B cell (primary cell): ENCODE measurements around the gene NFIB. TPM values are rescaled to one million over a fixed set of nuclear protein-coding genes. Genes with fewer than 3 reads are reported as not detected.

ENCODE experiments used
- ATAC-seq: fragments of 200-7000 bp; cut with Tn5 transposase; one replicate; pipeline ENCODE4 v1.10.0; 2021; ENCODE audit warnings: low read depth, mild to moderate bottlenecking, moderate number of reproducible peaks, moderate library complexity
- CTCF ChIA-PET: fragments of 350-600 bp; sonication (Branson Sonifier 250); formaldehyde crosslinking; loops from one replicate; lab custom pipeline; 2021; ENCODE audit warnings: antibody characterized with exemption, inconsistent platforms; lab: Charles Lee
- POLR2A ChIA-PET: fragments of 350-600 bp; sonication (Branson Sonifier 250); formaldehyde crosslinking; loops from one replicate; lab custom pipeline; 2021; ENCODE audit warnings: antibody characterized with exemption; lab: Charles Lee
- DNase-seq: peaks from one replicate; pipeline ENCODE4 v3.0.0; 2013
- H2AFZ ChIP-seq: 2 replicates; pipeline ENCODE4 v1.6.1; 2012; ENCODE audit warnings: mild to moderate bottlenecking, low read depth, low read length; ENCODE audit not compliant: insufficient read depth, poor library complexity, severe bottlenecking
- H3K27ac ChIP-seq, 2 donors: 1 replicate in 1 of 2; 2 replicates in 1 of 2; pipeline ENCODE4 v1.5.1; 2012 to 2013; ENCODE audit warnings: low read length in 2 of 2, mild to moderate bottlenecking in 2 of 2, moderate library complexity in 1 of 2
- H3K27me3 ChIP-seq, 4 experiments: fragments of 200-600 bp in 1 of 4; sonication (generic) in 1 of 4; replicated peaks in 1 of 4; 1 replicate in 2 of 4; 2 replicates in 2 of 4; pipeline versions ENCODE4 v1.6.1 to v1.7.0; 2013 to 2016; ENCODE audit warnings: low read length in 3 of 4, mild to moderate bottlenecking in 2 of 4, mixed read lengths in 1 of 4, moderate library complexity in 1 of 4; ENCODE audit not compliant: insufficient read depth in 4 of 4, control insufficient read depth in 3 of 4; ENCODE audit errors: control extremely low read depth in 1 of 4
- H3K36me3 ChIP-seq, 2 experiments: replicated peaks in 1 of 2; 1 replicate in 1 of 2; 2 replicates in 1 of 2; pipeline versions ENCODE4 v1.6.1 to v1.7.1; 2013; ENCODE audit warnings: low read length in 1 of 2; ENCODE audit not compliant: insufficient read depth in 2 of 2, control insufficient read depth in 1 of 2; ENCODE audit errors: control extremely low read depth in 1 of 2, extremely low read depth in 1 of 2
- H3K4me1 ChIP-seq, 2 donors: fragments of 200-600 bp in 1 of 2; sonication (generic) in 1 of 2; 1 replicate in 1 of 2; 2 replicates in 1 of 2; pipeline versions ENCODE4 v1.5.1 to v1.6.1; 2013 to 2017; ENCODE audit warnings: low read length in 2 of 2; ENCODE audit not compliant: control insufficient read depth in 2 of 2, insufficient read depth in 2 of 2
- H3K4me2 ChIP-seq: replicated peaks from 2 replicates; pipeline ENCODE3; 2012; ENCODE audit warnings: mild to moderate bottlenecking, low read depth, low read length; ENCODE audit not compliant: poor library complexity, severe bottlenecking
- H3K4me3 ChIP-seq, 5 experiments: fragments of 200-600 bp in 1 of 5; sonication (generic) in 1 of 5; 1 replicate in 3 of 5; 2 replicates in 2 of 5; pipeline versions ENCODE4 v1.5.1 to v1.7.0; 2011 to 2016; ENCODE audit warnings: low read length in 4 of 5, mild to moderate bottlenecking in 4 of 5, low read depth in 2 of 5, control low read depth in 1 of 5, moderate library complexity in 1 of 5; ENCODE audit not compliant: insufficient read depth in 1 of 5; ENCODE audit errors: control extremely low read depth in 1 of 5, extremely low read depth in 1 of 5
- H3K79me2 ChIP-seq: fragments of 200-600 bp; sonication (generic); one replicate; pipeline ENCODE4 v1.6.0; 2016; ENCODE audit warnings: low read length; ENCODE audit not compliant: control insufficient read depth, insufficient read depth
- H3K9ac ChIP-seq: fragments of 200-600 bp; sonication (generic); 2 replicates; pipeline ENCODE4 v1.6.1; 2017; ENCODE audit warnings: mild to moderate bottlenecking, low read length, moderate library complexity
- H3K9me3 ChIP-seq, 3 donors: one replicate each; pipeline versions ENCODE4 v1.6.1 to v1.7.1; 2013; ENCODE audit warnings: low read length in 2 of 3; ENCODE audit not compliant: control insufficient read depth in 2 of 3, insufficient read depth in 1 of 3; ENCODE audit errors: control extremely low read depth in 1 of 3
- H4K20me1 ChIP-seq: 2 replicates; pipeline ENCODE4 v1.6.0; 2012; ENCODE audit warnings: mild to moderate bottlenecking, low read length; ENCODE audit not compliant: insufficient read depth, control insufficient read depth, poor library complexity, severe bottlenecking
- H3K27ac Mint-ChIP-seq: one replicate; pipeline ENCODE4 v1.8.0; 2021; ENCODE audit warnings: mixed read lengths
- H3K27me3 Mint-ChIP-seq: one replicate; pipeline ENCODE4 v1.8.0; 2021; ENCODE audit warnings: mixed read lengths
- H3K4me1 Mint-ChIP-seq: one replicate; pipeline ENCODE4 v1.8.0; 2021; ENCODE audit warnings: mixed read lengths
- H3K4me3 Mint-ChIP-seq: one replicate; pipeline ENCODE4 v1.8.0; 2021; ENCODE audit warnings: mixed read lengths
- H3K9me3 Mint-ChIP-seq: one replicate; pipeline ENCODE4 v1.8.0; 2022; ENCODE audit warnings: mixed read lengths; ENCODE audit not compliant: insufficient read depth
- CTCF ChIP-seq: fragments of 200-600 bp; IDR thresholded peaks from one replicate; pipeline ENCODE4 v1.8.0; 2022; ENCODE audit warnings: antibody characterized with exemption, mild to moderate bottlenecking
- EZH2 ChIP-seq: IDR thresholded peaks from 2 replicates; pipeline ENCODE4 v1.6.1; 2012; ENCODE audit warnings: borderline replicate concordance, low read depth, mild to moderate bottlenecking, moderate library complexity, low read length; ENCODE audit not compliant: insufficient read depth, poor library complexity, severe bottlenecking
- WGBS: methylation state at CpG from one replicate; pipeline ENCODE4 v1.1.5; 2013; ENCODE audit warnings: missing lambda C conversion rate; ENCODE audit not compliant: insufficient coverage; 5-methylcytosine and 5-hydroxymethylcytosine counted together
- intact Hi-C: fragments of 100-400 bp; cut with micrococcal nuclease; formaldehyde crosslinking; loops from one replicate; pipeline ENCODE4 v1.10.0; 2022
- polyA plus RNA-seq: library from polyadenylated mRNA; depleted of rRNA; stranded (reverse); fragments of >200 nt; gene quantifications from 2 replicates; pipeline ENCODE4 v1.2.3, GENCODE V29; 2012
- total RNA-seq, 2 donors: library from RNA; stranded (reverse); fragments of 120-200 nt in 1 of 2; gene quantifications; 1 replicate in 1 of 2; 2 replicates in 1 of 2; pipeline versions ENCODE4 v1.2.3 to v1.2.4, GENCODE V29; 2013 to 2022

Gene NFIB
- total and polyA plus RNA-seq, 2 donors (not counting 1 experiment from before 2014, with no cell fraction given) = not detected

- CTCF ChIA-PET = no interaction called here
- H3K4me1 ChIP-seq = no peaks in the 10 kb centered on the region
Observed at GRCh38 chr9:14099737-14100136, 214.2 kb downstream of the NFIB start.

More at GRCh38 chr9:14099737-14100136, 214.2 kb downstream of the NFIB start:
- ATAC-seq (no peak), DNase-seq (no peak)
- H4K20me1 ChIP-seq = no peaks in the 10 kb centered on the region
- intact Hi-C loops = no loop called here
- H3K4me2 ChIP-seq = no peak overlapping the region
- POLR2A ChIA-PET = no interaction called here
- Mint-ChIP-seq H3K4me3 (no peak overlapping the region), H3K27me3 (no peaks in the 10 kb centered on the region), H3K4me1 (no peaks in the 10 kb centered on the region), H3K27ac (no peak overlapping the region), H3K9me3 (no peaks in the 10 kb centered on the region)
- H2AFZ ChIP-seq = no peak overlapping the region
- H3K36me3 ChIP-seq = no peaks in the 10 kb centered on the region
- H3K4me3 ChIP-seq = no peak overlapping the region
- H3K79me2 ChIP-seq = no peaks in the 10 kb centered on the region
- TF ChIP-seq CTCF = no peak
- TF ChIP-seq EZH2 = no peak
- H3K9me3 ChIP-seq = no peaks in the 10 kb centered on the region
- no peak overlapping the region for H3K27ac ChIP-seq
- no peaks in the 10 kb centered on the region for H3K27me3 ChIP-seq
- no peak overlapping the region for H3K9ac ChIP-seq
- 91% methylated on average over 5 of the region's 7 CpGs for WGBS
